ENCODE results near the gene AGXT2. TPM values are rescaled to one million over a fixed set of nuclear protein-coding genes. Genes with fewer than 3 reads are reported as not detected.
"Not testable (repeated sequence)": the region's sequence is repeated elsewhere in the genome, so short reads cannot be mapped to it uniquely, and the experiment has no call there.

Gene AGXT2
- total and polyA plus RNA-seq, 2 donors: 0.02 TPM; not detected in 1

DNA sequence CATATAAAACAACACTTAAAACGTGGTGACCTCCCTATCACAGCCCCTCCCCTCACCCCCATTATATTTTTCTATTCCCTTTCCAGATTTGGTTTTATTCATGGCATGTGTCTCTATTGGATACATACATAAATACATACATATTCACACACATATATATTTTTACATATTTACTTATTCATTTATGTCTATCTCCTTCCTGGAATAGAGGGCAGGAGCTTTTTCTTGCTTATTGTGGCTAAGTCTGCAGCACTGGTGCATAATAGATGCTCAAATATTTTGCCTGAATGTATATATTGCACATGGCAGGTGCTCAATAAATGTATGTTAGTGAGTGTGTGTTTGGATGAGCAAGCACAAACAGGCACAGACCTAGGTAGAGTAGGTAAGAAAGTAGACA is 2.5 kb downstream of the AGXT2 start:
- 59% methylated on average over 1 of the region's 1 CpG for WGBS
- no peak overlapping the region for H3K27ac ChIP-seq (ENCODE audit: low read depth in 1 of 2, low read length in 1 of 2)
- no peak for DNase-seq (ENCODE audit: low read depth in 6 of 9, low spot score in 9 of 9)

DNA sequence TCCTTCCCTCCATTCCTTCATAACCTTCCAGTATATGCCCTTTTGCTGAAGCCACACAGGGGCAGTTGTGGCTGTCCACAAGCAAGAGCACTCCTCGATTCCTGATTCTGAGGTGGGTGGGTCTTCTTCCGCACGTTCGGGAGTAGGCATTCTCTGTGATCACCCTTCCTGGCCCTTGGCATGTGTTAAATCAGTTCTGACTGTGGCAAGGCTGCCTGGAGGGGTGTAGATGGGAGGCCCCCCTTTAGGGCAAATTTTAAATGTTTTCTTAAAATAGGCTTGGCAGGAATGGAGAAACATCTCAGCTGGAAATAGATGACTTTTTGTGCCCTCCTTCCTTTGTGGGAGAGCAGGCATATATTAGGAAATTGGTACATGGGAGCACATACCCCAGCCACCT is 3.1 kb downstream of the AGXT2 start:
- WGBS: 84% methylated on average over 4 of the region's 4 CpGs
- H3K36me3 ChIP-seq (ENCODE audit: control insufficient read depth in 2 of 2, insufficient read depth in 2 of 2, low read length in 1 of 2): no peaks in the 10 kb centered on the region
- no peaks in the 10 kb centered on the region for H3K4me1 ChIP-seq (ENCODE audit: control insufficient read depth in 2 of 2, insufficient read depth in 2 of 2, low read length in 2 of 2)
- no peak overlapping the region for H3K4me3 ChIP-seq (ENCODE audit: low read length in 2 of 2)
- no peak overlapping the region for H3K27ac ChIP-seq (ENCODE audit: low read depth in 1 of 2, low read length in 1 of 2)
- H3K9me3 ChIP-seq (ENCODE audit: control insufficient read depth in 2 of 2, insufficient read depth in 1 of 2, low read length in 1 of 2): no peaks in the 10 kb centered on the region
- H3K27me3 ChIP-seq (ENCODE audit: control insufficient read depth in 2 of 2, insufficient read depth in 1 of 2, low read length in 1 of 2): no peaks in the 10 kb centered on the region
- DNase-seq (ENCODE audit: low read depth in 6 of 9, low spot score in 9 of 9): no peak

More for the DNA sequence above, 2.5 kb downstream of the AGXT2 start:
- no peaks in the 10 kb centered on the region for H3K27me3 ChIP-seq (ENCODE audit: control insufficient read depth in 2 of 2, insufficient read depth in 1 of 2, low read length in 1 of 2)
- no peak overlapping the region for H3K4me3 ChIP-seq (ENCODE audit: low read length in 2 of 2)
- no peaks in the 10 kb centered on the region for H3K9me3 ChIP-seq (ENCODE audit: control insufficient read depth in 2 of 2, insufficient read depth in 1 of 2, low read length in 1 of 2)
- H3K36me3 ChIP-seq (ENCODE audit: control insufficient read depth in 2 of 2, insufficient read depth in 2 of 2, low read length in 1 of 2): no peaks in the 10 kb centered on the region
- H3K4me1 ChIP-seq (ENCODE audit: control insufficient read depth in 2 of 2, insufficient read depth in 2 of 2, low read length in 2 of 2): no peaks in the 10 kb centered on the region

DNA sequence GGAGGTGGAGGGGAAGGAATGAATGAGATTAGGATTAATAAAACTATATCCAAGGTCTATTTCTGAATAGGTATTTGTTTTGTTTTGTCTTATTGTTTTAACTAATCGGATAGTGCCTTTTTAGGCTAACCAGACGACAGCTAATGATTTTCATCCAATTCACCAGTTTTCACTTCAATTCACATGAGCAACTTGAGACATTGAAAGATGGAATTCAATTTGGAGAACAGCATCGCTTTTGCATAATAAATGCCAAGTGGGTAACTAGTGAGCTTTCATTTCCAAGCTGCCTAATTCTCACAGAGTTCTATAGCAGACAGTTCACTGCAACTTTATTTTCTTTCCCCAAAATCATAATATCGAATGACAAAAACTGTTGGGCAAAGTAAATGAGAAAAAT is 5.0 kb downstream of the AGXT2 start:
- Histone ChIP-seq H3K36me3 (ENCODE audit: control insufficient read depth in 2 of 2, insufficient read depth in 2 of 2, low read length in 1 of 2) (no peaks in the 10 kb centered on the region), H3K4me1 (ENCODE audit: control insufficient read depth in 2 of 2, insufficient read depth in 2 of 2, low read length in 2 of 2) (no peaks in the 10 kb centered on the region), H3K27ac (ENCODE audit: low read depth in 1 of 2, low read length in 1 of 2) (no peak overlapping the region), H3K4me3 (ENCODE audit: low read length in 2 of 2) (no peak overlapping the region), H3K9me3 (ENCODE audit: control insufficient read depth in 2 of 2, insufficient read depth in 1 of 2, low read length in 1 of 2) (no peaks in the 10 kb centered on the region), H3K27me3 (ENCODE audit: control insufficient read depth in 2 of 2, insufficient read depth in 1 of 2, low read length in 1 of 2) (no peaks in the 10 kb centered on the region)
- 93% methylated on average over 4 of the region's 4 CpGs for WGBS
- no peak for DNase-seq (ENCODE audit: low read depth in 6 of 9, low spot score in 9 of 9)

DNA sequence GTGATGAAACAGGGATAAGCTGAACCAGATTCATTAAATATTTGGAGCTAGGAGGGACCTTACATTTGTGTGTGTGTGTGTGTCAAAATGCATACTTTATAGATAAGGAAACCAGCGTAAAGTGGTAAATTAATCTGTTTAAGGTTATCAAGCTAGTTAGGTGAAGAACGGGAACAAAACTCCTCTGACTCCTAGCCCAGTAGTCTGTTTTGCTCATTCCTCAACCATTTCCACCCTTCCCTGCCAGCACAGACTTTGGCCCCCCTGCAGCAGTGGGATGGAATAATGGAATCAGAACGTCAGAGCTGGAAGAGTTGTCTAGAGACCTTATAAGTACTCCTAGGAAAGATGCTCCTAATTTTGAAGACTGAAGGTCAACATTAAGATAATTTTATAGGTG is 6.5 kb downstream of the AGXT2 start:
- no peak overlapping the region for H3K4me3 ChIP-seq (ENCODE audit: low read length in 2 of 2)
- WGBS: 83% methylated on average over 3 of the region's 3 CpGs
- no peaks in the 10 kb centered on the region for H3K36me3 ChIP-seq (ENCODE audit: control insufficient read depth in 2 of 2, insufficient read depth in 2 of 2, low read length in 1 of 2)
- no peaks in the 10 kb centered on the region for H3K4me1 ChIP-seq (ENCODE audit: control insufficient read depth in 2 of 2, insufficient read depth in 2 of 2, low read length in 2 of 2)
- no peak overlapping the region for H3K27ac ChIP-seq (ENCODE audit: low read depth in 1 of 2, low read length in 1 of 2)
- H3K9me3 ChIP-seq (ENCODE audit: control insufficient read depth in 2 of 2, insufficient read depth in 1 of 2, low read length in 1 of 2): no peaks in the 10 kb centered on the region
- no peak for DNase-seq (ENCODE audit: low read depth in 6 of 9, low spot score in 9 of 9)
- no peaks in the 10 kb centered on the region for H3K27me3 ChIP-seq (ENCODE audit: control insufficient read depth in 2 of 2, insufficient read depth in 1 of 2, low read length in 1 of 2)

DNA sequence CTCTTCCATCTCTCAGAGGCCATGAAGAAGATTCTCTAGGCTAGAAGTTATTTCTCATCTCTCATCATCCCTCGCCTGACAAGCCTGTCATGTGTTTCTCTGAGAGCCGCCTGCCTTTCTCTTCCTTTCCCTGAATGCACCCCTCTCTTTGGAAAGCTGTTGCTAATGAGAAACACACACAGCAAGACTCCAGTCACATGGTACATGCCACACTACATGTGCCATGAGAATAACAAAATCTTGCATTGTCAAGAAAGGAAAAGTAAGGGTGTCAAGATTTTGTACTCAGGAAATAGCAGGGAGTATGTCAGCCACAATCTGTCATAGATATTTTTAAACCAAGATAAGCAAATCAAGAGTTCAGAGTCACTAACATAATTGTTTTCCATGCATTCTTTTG is 8.9 kb downstream of the AGXT2 start:
- DNase-seq (ENCODE audit: low read depth in 6 of 9, low spot score in 9 of 9): no peak
- 90% methylated on average over 2 of the region's 2 CpGs for WGBS
- H3K27me3 ChIP-seq (ENCODE audit: control insufficient read depth in 2 of 2, insufficient read depth in 1 of 2, low read length in 1 of 2): no peaks in the 10 kb centered on the region
- H3K36me3 ChIP-seq (ENCODE audit: control insufficient read depth in 2 of 2, insufficient read depth in 2 of 2, low read length in 1 of 2): no peaks in the 10 kb centered on the region
- no peak overlapping the region for H3K4me3 ChIP-seq (ENCODE audit: low read length in 2 of 2)
- H3K27ac ChIP-seq (ENCODE audit: low read depth in 1 of 2, low read length in 1 of 2): no peak overlapping the region
- H3K4me1 ChIP-seq (ENCODE audit: control insufficient read depth in 2 of 2, insufficient read depth in 2 of 2, low read length in 2 of 2): no peaks in the 10 kb centered on the region
- H3K9me3 ChIP-seq (ENCODE audit: control insufficient read depth in 2 of 2, insufficient read depth in 1 of 2, low read length in 1 of 2): no peaks in the 10 kb centered on the region

DNA sequence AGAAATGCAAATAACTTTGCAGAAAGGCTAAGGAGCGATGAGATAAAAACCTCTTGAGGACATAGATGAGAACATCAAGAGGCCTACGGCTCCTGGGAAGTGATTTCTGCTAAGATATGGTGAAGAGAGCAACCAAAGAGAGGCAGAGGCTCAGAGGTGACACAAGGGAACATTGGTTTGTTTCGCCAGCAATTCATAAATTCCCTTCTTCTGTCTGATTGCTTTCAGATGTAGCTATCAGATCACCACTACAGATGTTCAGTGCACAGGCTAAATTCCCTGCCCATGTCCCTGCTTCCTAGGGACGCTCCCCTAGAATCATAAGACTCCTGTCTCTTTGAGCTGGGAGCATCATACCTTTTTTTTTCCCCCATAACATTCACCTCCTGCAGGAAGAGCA is 11.2 kb downstream of the AGXT2 start:
- Histone ChIP-seq H3K9me3 (ENCODE audit: control insufficient read depth in 2 of 2, insufficient read depth in 1 of 2, low read length in 1 of 2) (no peaks in the 10 kb centered on the region), H3K27me3 (ENCODE audit: control insufficient read depth in 2 of 2, insufficient read depth in 1 of 2, low read length in 1 of 2) (no peaks in the 10 kb centered on the region), H3K4me1 (ENCODE audit: control insufficient read depth in 2 of 2, insufficient read depth in 2 of 2, low read length in 2 of 2) (no peaks in the 10 kb centered on the region), H3K27ac (ENCODE audit: low read depth in 1 of 2, low read length in 1 of 2) (no peak overlapping the region), H3K36me3 (ENCODE audit: control insufficient read depth in 2 of 2, insufficient read depth in 2 of 2, low read length in 1 of 2) (no peaks in the 10 kb centered on the region), H3K4me3 (ENCODE audit: low read length in 2 of 2) (no peak overlapping the region)
- WGBS: 92% methylated on average over 4 of the region's 4 CpGs
- DNase-seq (ENCODE audit: low read depth in 6 of 9, low spot score in 9 of 9): no peak

DNA sequence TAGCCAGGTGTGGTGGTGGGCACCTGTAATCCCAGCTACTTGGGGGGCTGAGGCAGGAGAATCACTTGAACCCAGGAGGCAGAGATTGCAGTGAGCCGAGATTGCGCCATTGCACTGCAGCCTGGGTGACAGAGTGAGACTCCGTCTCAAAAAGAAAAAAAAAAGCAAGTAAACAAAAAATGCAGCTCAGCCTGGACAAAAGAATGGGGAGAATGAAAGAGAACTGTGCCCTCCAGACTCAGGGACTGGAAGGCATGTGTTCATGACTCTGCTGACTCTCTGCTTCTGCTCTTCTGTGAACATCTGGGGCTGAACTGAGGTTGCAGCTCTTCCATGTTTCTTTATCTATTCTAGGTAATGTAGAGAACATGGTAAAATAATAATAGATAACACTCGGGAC is 11.8 kb downstream of the AGXT2 start:
- H3K36me3 ChIP-seq (ENCODE audit: control insufficient read depth in 2 of 2, insufficient read depth in 2 of 2, low read length in 1 of 2); H3K27ac ChIP-seq (ENCODE audit: low read depth in 1 of 2, low read length in 1 of 2); H3K9me3 ChIP-seq (ENCODE audit: control insufficient read depth in 2 of 2, insufficient read depth in 1 of 2, low read length in 1 of 2); DNase-seq (ENCODE audit: low read depth in 6 of 9, low spot score in 9 of 9); H3K27me3 ChIP-seq (ENCODE audit: control insufficient read depth in 2 of 2, insufficient read depth in 1 of 2, low read length in 1 of 2); H3K4me3 ChIP-seq (ENCODE audit: low read length in 2 of 2); H3K4me1 ChIP-seq (ENCODE audit: control insufficient read depth in 2 of 2, insufficient read depth in 2 of 2, low read length in 2 of 2): not testable (repeated sequence)
- 89% methylated on average over 4 of the region's 4 CpGs for WGBS

DNA sequence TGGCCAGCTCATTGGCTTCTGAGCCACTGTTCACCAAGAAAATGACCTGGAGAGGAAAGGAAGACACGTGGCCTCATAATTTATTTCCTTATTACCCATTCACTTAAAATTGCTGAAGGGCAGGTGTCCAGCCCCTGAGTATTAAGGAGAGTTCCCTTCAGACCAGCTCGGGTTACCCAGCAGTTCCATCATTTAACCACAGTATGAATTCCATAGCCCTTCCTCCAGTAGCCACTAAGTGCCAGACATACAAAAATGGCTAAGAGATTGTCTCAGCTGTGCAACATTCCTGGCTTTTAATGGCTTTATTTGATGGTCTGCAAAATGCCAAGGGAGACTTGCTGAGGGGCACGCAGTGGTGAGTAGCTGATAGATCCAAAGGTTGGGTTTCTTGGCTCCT is 12.5 kb downstream of the AGXT2 start:
- Histone ChIP-seq H3K9me3 (ENCODE audit: control insufficient read depth in 2 of 2, insufficient read depth in 1 of 2, low read length in 1 of 2) (no peaks in the 10 kb centered on the region), H3K4me1 (ENCODE audit: control insufficient read depth in 2 of 2, insufficient read depth in 2 of 2, low read length in 2 of 2) (no peaks in the 10 kb centered on the region), H3K27me3 (ENCODE audit: control insufficient read depth in 2 of 2, insufficient read depth in 1 of 2, low read length in 1 of 2) (no peaks in the 10 kb centered on the region), H3K36me3 (ENCODE audit: control insufficient read depth in 2 of 2, insufficient read depth in 2 of 2, low read length in 1 of 2) (no peaks in the 10 kb centered on the region), H3K27ac (ENCODE audit: low read depth in 1 of 2, low read length in 1 of 2) (no peak overlapping the region), H3K4me3 (ENCODE audit: low read length in 2 of 2) (no peak overlapping the region)
- 89% methylated on average over 3 of the region's 3 CpGs for WGBS
- no peak for DNase-seq (ENCODE audit: low read depth in 6 of 9, low spot score in 9 of 9)

DNA sequence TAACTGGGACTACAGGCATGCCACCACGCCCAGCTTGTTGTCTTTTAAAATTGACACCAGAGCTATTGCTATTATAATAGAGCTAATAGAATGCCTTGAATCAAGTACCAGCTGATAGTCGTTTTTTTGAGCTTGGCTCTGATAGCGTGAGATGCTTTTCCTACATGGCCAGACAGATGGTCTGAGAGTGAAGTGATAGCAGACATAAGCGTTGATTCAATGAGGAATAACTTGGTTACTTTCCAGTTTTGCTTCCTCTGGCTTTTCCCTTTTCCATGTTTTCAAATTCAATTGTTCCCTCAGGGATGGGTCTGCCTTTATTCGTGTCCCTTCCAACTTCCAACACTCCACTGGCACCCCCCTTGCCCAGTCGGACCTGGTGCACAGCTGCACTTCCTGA is 15.4 kb downstream of the AGXT2 start:
- Histone ChIP-seq H3K27ac (ENCODE audit: low read depth in 1 of 2, low read length in 1 of 2) (no peak overlapping the region), H3K36me3 (ENCODE audit: control insufficient read depth in 2 of 2, insufficient read depth in 2 of 2, low read length in 1 of 2) (no peaks in the 10 kb centered on the region), H3K9me3 (ENCODE audit: control insufficient read depth in 2 of 2, insufficient read depth in 1 of 2, low read length in 1 of 2) (no peaks in the 10 kb centered on the region), H3K4me3 (ENCODE audit: low read length in 2 of 2) (no peak overlapping the region), H3K27me3 (ENCODE audit: control insufficient read depth in 2 of 2, insufficient read depth in 1 of 2, low read length in 1 of 2) (no peaks in the 10 kb centered on the region), H3K4me1 (ENCODE audit: control insufficient read depth in 2 of 2, insufficient read depth in 2 of 2, low read length in 2 of 2) (no peaks in the 10 kb centered on the region)
- DNase-seq (ENCODE audit: low read depth in 6 of 9, low spot score in 9 of 9): no peak
- WGBS: 85% methylated on average over 6 of the region's 6 CpGs

DNA sequence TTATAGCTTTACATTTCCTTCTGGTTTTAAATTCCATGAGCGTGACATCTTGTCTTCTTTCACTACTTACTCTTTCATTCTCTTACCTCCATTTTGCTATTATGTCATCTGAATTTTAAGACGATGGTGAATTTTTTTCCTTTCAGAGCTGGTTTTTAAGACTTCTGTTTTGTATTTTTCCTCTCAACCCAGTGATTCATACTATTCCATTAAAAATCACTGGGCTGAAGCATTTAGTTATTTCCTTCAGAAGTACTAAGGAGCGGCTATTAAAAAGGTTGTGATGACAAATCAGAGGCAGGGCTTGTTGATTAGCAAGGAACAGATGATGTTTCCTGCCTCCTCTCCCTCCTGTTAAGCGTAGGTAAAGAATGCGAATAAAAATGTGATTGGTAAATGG is 16.5 kb downstream of the AGXT2 start:
- Histone ChIP-seq H3K4me3 (ENCODE audit: low read length in 2 of 2) (no peak overlapping the region), H3K27me3 (ENCODE audit: control insufficient read depth in 2 of 2, insufficient read depth in 1 of 2, low read length in 1 of 2) (no peaks in the 10 kb centered on the region), H3K27ac (ENCODE audit: low read depth in 1 of 2, low read length in 1 of 2) (no peak overlapping the region), H3K9me3 (ENCODE audit: control insufficient read depth in 2 of 2, insufficient read depth in 1 of 2, low read length in 1 of 2) (no peaks in the 10 kb centered on the region), H3K4me1 (ENCODE audit: control insufficient read depth in 2 of 2, insufficient read depth in 2 of 2, low read length in 2 of 2) (no peaks in the 10 kb centered on the region), H3K36me3 (ENCODE audit: control insufficient read depth in 2 of 2, insufficient read depth in 2 of 2, low read length in 1 of 2) (no peaks in the 10 kb centered on the region)
- 88% methylated on average over 5 of the region's 5 CpGs for WGBS
- no peak for DNase-seq (ENCODE audit: low read depth in 6 of 9, low spot score in 9 of 9)

All from thymus (tissue), 11 donors.